Activated T-cell treated with anti-CD3 and anti-CD28 coated beads for 48 hours (primary cell): Measurements from ENCODE around the gene RGS7.
"Not testable (repeated sequence)": the region's sequence is repeated elsewhere in the genome, so short reads cannot be mapped to it uniquely, and the experiment has no call there.

Experiments
- DNase-seq: peaks from one replicate; pipeline ENCODE4 v3.0.0-alpha.2; 2020; ENCODE audit warnings: low read depth

Gene RGS7

GRCh38 chr1:241136389-241136788 lies 220.6 kb downstream of the RGS7 start:
- no peak for DNase-seq

- DNase-seq = no peak
These were observed 225.3 kb downstream of the RGS7 start for GRCh38 chr1:241131636-241132194.

GRCh38 chr1:241130881-241131280 lies 226.1 kb downstream of the RGS7 start:
- DNase-seq = no peak

- DNase-seq = no peak
These were observed 227.6 kb downstream of the RGS7 start for GRCh38 chr1:241129207-241129960.

GRCh38 chr1:241125286-241125685 lies 231.7 kb downstream of the RGS7 start:
- no peak for DNase-seq

GRCh38 chr1:241118049-241118448 lies 239.0 kb downstream of the RGS7 start:
- DNase-seq = no peak

GRCh38 chr1:241115784-241116183 lies 241.2 kb downstream of the RGS7 start:
- no peak for DNase-seq

- DNase-seq = no peak
These were observed 242.2 kb downstream of the RGS7 start for GRCh38 chr1:241114699-241115233.

GRCh38 chr1:241113557-241113956 lies 243.4 kb downstream of the RGS7 start:
- DNase-seq = no peak

GRCh38 chr1:241109039-241109438 lies 248.0 kb downstream of the RGS7 start:
- no peak for DNase-seq

GRCh38 chr1:241105147-241105546 lies 251.9 kb downstream of the RGS7 start:
- no peak for DNase-seq

GRCh38 chr1:241102664-241103063 lies 254.3 kb downstream of the RGS7 start:
- DNase-seq = no peak

- no peak for DNase-seq
These were observed 255.4 kb downstream of the RGS7 start for GRCh38 chr1:241101622-241102021.

GRCh38 chr1:241097479-241097878 lies 259.5 kb downstream of the RGS7 start:
- no peak for DNase-seq

- DNase-seq = no peak
These were observed 260.0 kb downstream of the RGS7 start for GRCh38 chr1:241096982-241097381.

GRCh38 chr1:241095847-241096246 lies 261.2 kb downstream of the RGS7 start:
- no peak for DNase-seq

- no peak for DNase-seq
These were observed 266.2 kb downstream of the RGS7 start for GRCh38 chr1:241090798-241091197.

GRCh38 chr1:241089066-241089465 lies 267.9 kb downstream of the RGS7 start:
- not testable (repeated sequence) for DNase-seq

- not testable (repeated sequence) for DNase-seq
These were observed 268.9 kb downstream of the RGS7 start for GRCh38 chr1:241088075-241088474.

GRCh38 chr1:241086686-241087085 lies 270.3 kb downstream of the RGS7 start:
- DNase-seq = no peak

- DNase-seq = no peak
These were observed 273.7 kb downstream of the RGS7 start for GRCh38 chr1:241083285-241083684.

GRCh38 chr1:241081473-241081872 lies 275.5 kb downstream of the RGS7 start:
- no peak for DNase-seq

GRCh38 chr1:241079459-241079858 lies 277.5 kb downstream of the RGS7 start:
- no peak for DNase-seq

GRCh38 chr1:241079047-241079446 lies 278.0 kb downstream of the RGS7 start:
- no peak for DNase-seq
